Ishikawa (cell line): ENCODE results near the gene TBC1D4.

Experiments
- EP300 ChIP-seq: IDR thresholded peaks from 2 replicates; pipeline ENCODE4 v1.6.1; 2012; ENCODE audit warnings: borderline replicate concordance
- RAD21 ChIP-seq: IDR thresholded peaks from 2 replicates; pipeline ENCODE4 v1.6.1; 2012; ENCODE audit warnings: low read depth

DNA sequence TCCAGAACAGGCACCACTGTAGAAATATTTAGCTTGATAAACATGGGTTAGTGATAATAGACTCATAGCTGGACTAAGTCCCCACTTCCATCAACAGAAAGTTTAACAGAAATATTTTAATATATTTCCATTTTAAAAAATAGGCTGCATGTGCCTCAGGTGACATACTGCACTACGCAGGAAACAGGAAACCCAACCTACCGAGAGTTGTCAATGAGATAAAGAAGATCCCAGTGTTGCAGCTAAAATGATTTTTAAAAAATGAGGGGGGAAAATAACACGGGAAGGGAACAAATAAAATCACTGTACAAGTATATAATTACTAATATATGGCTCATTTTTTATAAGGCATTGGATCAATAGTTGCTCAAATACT, 154.8 kb downstream of the TBC1D4 start:
- no peak for TF ChIP-seq RAD21
- no peak for TF ChIP-seq EP300
